Vagina (tissue), 2 donors: ENCODE measurements around the gene CSTF3. TPM values are rescaled to one million over a fixed set of nuclear protein-coding genes. Genes with fewer than 3 reads are reported as not detected.

ENCODE experiments used
- DNase-seq, 2 donors: peaks; one replicate each; pipeline ENCODE4 v3.0.0-alpha.2; 2017; ENCODE audit errors: extremely low spot score in 2 of 2
- H3K27ac ChIP-seq: fragments of 200-600 bp; sonication (generic); one replicate; pipeline ENCODE4 v1.5.1; 2019
- H3K27me3 ChIP-seq: fragments of 200-600 bp; sonication (generic); one replicate; pipeline ENCODE4 v1.5.1; 2019
- H3K36me3 ChIP-seq, 2 donors: fragments of 200-600 bp; sonication (generic); one replicate each; pipeline ENCODE4 v1.5.1; 2017 to 2019
- H3K4me1 ChIP-seq: fragments of 200-600 bp; sonication (generic); one replicate; pipeline ENCODE4 v1.5.1; 2019
- H3K4me3 ChIP-seq, 2 donors: fragments of 200-600 bp; sonication (generic); 1 replicate in 1 of 2; 2 replicates in 1 of 2; pipeline ENCODE4 v1.5.1; 2016 to 2019
- H3K9me3 ChIP-seq: fragments of 200-600 bp; sonication (generic); one replicate; pipeline ENCODE4 v1.5.1; 2019
- CTCF ChIP-seq, 3 experiments: fragments of 450-650 bp in 2 of 3; fragments of 200-600 bp in 1 of 3; sonication (generic) in 1 of 3; IDR thresholded peaks; one replicate each; pipeline ENCODE4 v1.5.1; 2017 to 2019; ENCODE audit warnings: antibody characterized with exemption in 3 of 3, mild to moderate bottlenecking in 2 of 3, moderate library complexity in 2 of 3
- POLR2A ChIP-seq, 2 donors: fragments of 450-650 bp; IDR thresholded peaks; one replicate each; pipeline ENCODE4 v1.6.1; 2017; ENCODE audit warnings: antibody characterized with exemption in 2 of 2, mild to moderate bottlenecking in 2 of 2, moderate library complexity in 2 of 2
- POLR2AphosphoS5 ChIP-seq, 2 donors: sonication (generic); formaldehyde crosslinking; IDR thresholded peaks; one replicate each; pipeline ENCODE4 v1.9.0; 2017; ENCODE audit warnings: antibody characterized with exemption in 2 of 2, mild to moderate bottlenecking in 2 of 2, low read depth in 1 of 2; ENCODE audit not compliant: insufficient read depth in 1 of 2
- intact Hi-C: fragments of 100-400 bp; cut with DNase I; formaldehyde crosslinking; loops from one replicate; pipeline ENCODE4 v1.15.1; 2023
- total RNA-seq: library from RNA; depleted of rRNA; stranded (reverse); fragments of >200 nt; gene quantifications from one replicate; pipeline ENCODE4 v1.2.3, GENCODE V29; 2016

Gene CSTF3
- 13.3 TPM for total RNA-seq

- no peaks in the 10 kb centered on the region for H3K27me3 ChIP-seq
- peak within 1 kb of the TSS; percentile 70 to 87 for H3K4me3 ChIP-seq
- peak; percentile 99 for DNase-seq
- TF ChIP-seq POLR2AphosphoS5 (IDR thresholded peaks at IDR 0.05; ENCODE audit: insufficient read depth in 1 of 2, low read depth in 1 of 2) = peak; percentile 88 to 96
- TF ChIP-seq CTCF (IDR thresholded peaks at IDR 0.05) = peak in 2 of 3 experiments; percentile 49 to 53
- peak in 1 of 2 donors; percentile 64 for TF ChIP-seq POLR2A (IDR thresholded peaks at IDR 0.05)
- H3K27ac ChIP-seq = peak within 1 kb of the TSS; percentile 85
- no peaks in the 10 kb centered on the region for H3K36me3 ChIP-seq
- H3K4me1 ChIP-seq = peaks cover 33% of the 10 kb centered on the region
- H3K9me3 ChIP-seq = no peaks in the 10 kb centered on the region
- intact Hi-C loops = no loop called here
Observed at GRCh38 chr11:33161120-33162005, at the start of gene CSTF3. TSS of gene CSTF3 (minus strand) at chr11:33161480. CDS start at chr11:33161325, 155 bp downstream.

GRCh38 chr11:33208150-33208549 lies 46.9 kb upstream of the CSTF3 start:
- Histone ChIP-seq H3K27me3 (no peaks in the 10 kb centered on the region), H3K9me3 (no peaks in the 10 kb centered on the region), H3K4me3 (no peak overlapping the region), H3K4me1 (no peaks in the 10 kb centered on the region), H3K36me3 (no peaks in the 10 kb centered on the region), H3K27ac (no peak overlapping the region)
- no peak for TF ChIP-seq CTCF (IDR thresholded peaks at IDR 0.05)
- no peak for TF ChIP-seq POLR2AphosphoS5 (IDR thresholded peaks at IDR 0.05; ENCODE audit: insufficient read depth in 1 of 2, low read depth in 1 of 2)
- no peak for TF ChIP-seq POLR2A (IDR thresholded peaks at IDR 0.05)
- intact Hi-C loops = no loop called here
- DNase-seq = no peak

GRCh38 chr11:33207408-33207985 lies 46.2 kb upstream of the CSTF3 start:
- Histone ChIP-seq H3K4me3 (no peak overlapping the region), H3K4me1 (no peaks in the 10 kb centered on the region), H3K36me3 (no peaks in the 10 kb centered on the region), H3K27ac (no peak overlapping the region), H3K27me3 (no peaks in the 10 kb centered on the region), H3K9me3 (no peaks in the 10 kb centered on the region)
- no peak for DNase-seq
- no peak for TF ChIP-seq POLR2A (IDR thresholded peaks at IDR 0.05)
- TF ChIP-seq POLR2AphosphoS5 (IDR thresholded peaks at IDR 0.05; ENCODE audit: insufficient read depth in 1 of 2, low read depth in 1 of 2) = peak; percentile 36 to 44
- TF ChIP-seq CTCF (IDR thresholded peaks at IDR 0.05) = no peak
- intact Hi-C loops = no loop called here

GRCh38 chr11:33197915-33198727 lies 36.8 kb upstream of the CSTF3 start:
- TF ChIP-seq POLR2A (IDR thresholded peaks at IDR 0.05) = no peak
- TF ChIP-seq POLR2AphosphoS5 (IDR thresholded peaks at IDR 0.05; ENCODE audit: insufficient read depth in 1 of 2, low read depth in 1 of 2) = no peak
- no peak for TF ChIP-seq CTCF (IDR thresholded peaks at IDR 0.05)
- H3K36me3 ChIP-seq = no peaks in the 10 kb centered on the region
- DNase-seq = no peak
- intact Hi-C loops = no loop called here
- no peak overlapping the region for H3K4me3 ChIP-seq
- H3K9me3 ChIP-seq = no peaks in the 10 kb centered on the region
- H3K4me1 ChIP-seq = no peaks in the 10 kb centered on the region
- no peaks in the 10 kb centered on the region for H3K27me3 ChIP-seq
- H3K27ac ChIP-seq = no peak overlapping the region
